ENCODE measurements around the gene PID1.

The PID1 gene

GRCh38 chr2:229179628-229180027 is 91.5 kb downstream of the PID1 start:
- no peak overlapping the region for H3K27ac Mint-ChIP-seq
- H3K4me1 Mint-ChIP-seq = no peaks in the 10 kb centered on the region
- H3K27me3 Mint-ChIP-seq (ENCODE audit: low read depth) = no peaks in the 10 kb centered on the region
- H3K4me3 Mint-ChIP-seq = no peak overlapping the region
- H3K36me3 Mint-ChIP-seq (ENCODE audit: low read depth) = no peaks in the 10 kb centered on the region
- H3K9me3 Mint-ChIP-seq = peaks cover 5% of the 10 kb centered on the region
- no peak for TF ChIP-seq CTCF (IDR thresholded peaks at IDR 0.05; ENCODE audit: unreplicated experiment in 3 of 3)

- H3K36me3 Mint-ChIP-seq (ENCODE audit: low read depth) = no peaks in the 10 kb centered on the region
- H3K4me1 Mint-ChIP-seq = no peaks in the 10 kb centered on the region
- peaks cover 5% of the 10 kb centered on the region for H3K9me3 Mint-ChIP-seq
- H3K4me3 Mint-ChIP-seq = no peak overlapping the region
- no peak overlapping the region for H3K27ac Mint-ChIP-seq
- TF ChIP-seq CTCF (IDR thresholded peaks at IDR 0.05; ENCODE audit: unreplicated experiment in 3 of 3) = no peak
- no peaks in the 10 kb centered on the region for H3K27me3 Mint-ChIP-seq (ENCODE audit: low read depth)
Observed at GRCh38 chr2:229178706-229179105, 92.4 kb downstream of the PID1 start.

- Mint-ChIP-seq H3K36me3 (ENCODE audit: low read depth) (no peaks in the 10 kb centered on the region), H3K9me3 (peaks cover 5% of the 10 kb centered on the region), H3K27me3 (ENCODE audit: low read depth) (no peaks in the 10 kb centered on the region), H3K27ac (no peak overlapping the region), H3K4me1 (no peaks in the 10 kb centered on the region), H3K4me3 (no peak overlapping the region)
- no peak for TF ChIP-seq CTCF (IDR thresholded peaks at IDR 0.05; ENCODE audit: unreplicated experiment in 3 of 3)
Observed at GRCh38 chr2:229178117-229178516, 93.0 kb downstream of the PID1 start.

GRCh38 chr2:229176136-229176535 is 95.0 kb downstream of the PID1 start:
- Mint-ChIP-seq H3K4me1 (no peaks in the 10 kb centered on the region), H3K9me3 (peaks cover 3% of the 10 kb centered on the region), H3K27me3 (ENCODE audit: low read depth) (no peaks in the 10 kb centered on the region), H3K36me3 (ENCODE audit: low read depth) (no peaks in the 10 kb centered on the region), H3K4me3 (no peak overlapping the region), H3K27ac (no peak overlapping the region)
- no peak for TF ChIP-seq CTCF (IDR thresholded peaks at IDR 0.05; ENCODE audit: unreplicated experiment in 3 of 3)

GRCh38 chr2:229175497-229175863 is 95.6 kb downstream of the PID1 start:
- Mint-ChIP-seq H3K27ac (no peak overlapping the region), H3K36me3 (ENCODE audit: low read depth) (no peaks in the 10 kb centered on the region), H3K4me3 (no peak overlapping the region), H3K9me3 (peaks cover 3% of the 10 kb centered on the region), H3K4me1 (no peaks in the 10 kb centered on the region), H3K27me3 (ENCODE audit: low read depth) (no peaks in the 10 kb centered on the region)
- no peak for TF ChIP-seq CTCF (IDR thresholded peaks at IDR 0.05; ENCODE audit: unreplicated experiment in 3 of 3)

- H3K9me3 Mint-ChIP-seq = peaks cover 3% of the 10 kb centered on the region
- no peaks in the 10 kb centered on the region for H3K27me3 Mint-ChIP-seq (ENCODE audit: low read depth)
- no peaks in the 10 kb centered on the region for H3K4me1 Mint-ChIP-seq
- no peak overlapping the region for H3K4me3 Mint-ChIP-seq
- no peak for TF ChIP-seq CTCF (IDR thresholded peaks at IDR 0.05; ENCODE audit: unreplicated experiment in 3 of 3)
- H3K27ac Mint-ChIP-seq = no peak overlapping the region
- no peaks in the 10 kb centered on the region for H3K36me3 Mint-ChIP-seq (ENCODE audit: low read depth)
Observed at GRCh38 chr2:229174794-229175496, 96.1 kb downstream of the PID1 start.

All from nephron (organoid).